C4-2B (cell line): ENCODE results near the gene ADRB2.
A peak's percentile ranks its signal among the peaks of the same experiment; 100 is the strongest.

Source experiments
- H3K27ac ChIP-seq: fragments of 450-650 bp; 2 replicates; pipeline ENCODE4 v1.5.1; 2017
- ZFX ChIP-seq: fragments of 450-650 bp; IDR thresholded peaks from 2 replicates; pipeline ENCODE4 v1.6.1; 2017
- TF ChIP-seq, protein P1 (sequence below): fragments of 450-650 bp; conservative IDR thresholded peaks from 2 replicates; pipeline ENCODE4 v1.5.1; 2017; ENCODE audit warnings: mild to moderate bottlenecking

Gene ADRB2

DNA sequence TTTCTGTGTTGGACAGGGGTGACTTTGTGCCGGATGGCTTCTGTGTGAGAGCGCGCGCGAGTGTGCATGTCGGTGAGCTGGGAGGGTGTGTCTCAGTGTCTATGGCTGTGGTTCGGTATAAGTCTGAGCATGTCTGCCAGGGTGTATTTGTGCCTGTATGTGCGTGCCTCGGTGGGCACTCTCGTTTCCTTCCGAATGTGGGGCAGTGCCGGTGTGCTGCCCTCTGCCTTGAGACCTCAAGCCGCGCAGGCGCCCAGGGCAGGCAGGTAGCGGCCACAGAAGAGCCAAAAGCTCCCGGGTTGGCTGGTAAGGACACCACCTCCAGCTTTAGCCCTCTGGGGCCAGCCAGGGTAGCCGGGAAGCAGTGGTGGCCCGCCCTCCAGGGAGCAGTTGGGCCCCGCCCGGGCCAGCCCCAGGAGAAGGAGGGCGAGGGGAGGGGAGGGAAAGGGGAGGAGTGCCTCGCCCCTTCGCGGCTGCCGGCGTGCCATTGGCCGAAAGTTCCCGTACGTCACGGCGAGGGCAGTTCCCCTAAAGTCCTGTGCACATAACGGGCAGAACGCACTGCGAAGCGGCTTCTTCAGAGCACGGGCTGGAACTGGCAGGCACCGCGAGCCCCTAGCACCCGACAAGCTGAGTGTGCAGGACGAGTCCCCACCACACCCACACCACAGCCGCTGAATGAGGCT, at the start of gene ADRB2:
TSS of gene ADRB2 (plus strand) at position 559 of the 686 bp plus-strand sequence. CDS start 221 bp downstream, outside the sequence.
- H3K27ac ChIP-seq: peak within 1 kb of the TSS; percentile 87
- no peak for TF ChIP-seq ZFX
- TF ChIP-seq, protein P1, sequence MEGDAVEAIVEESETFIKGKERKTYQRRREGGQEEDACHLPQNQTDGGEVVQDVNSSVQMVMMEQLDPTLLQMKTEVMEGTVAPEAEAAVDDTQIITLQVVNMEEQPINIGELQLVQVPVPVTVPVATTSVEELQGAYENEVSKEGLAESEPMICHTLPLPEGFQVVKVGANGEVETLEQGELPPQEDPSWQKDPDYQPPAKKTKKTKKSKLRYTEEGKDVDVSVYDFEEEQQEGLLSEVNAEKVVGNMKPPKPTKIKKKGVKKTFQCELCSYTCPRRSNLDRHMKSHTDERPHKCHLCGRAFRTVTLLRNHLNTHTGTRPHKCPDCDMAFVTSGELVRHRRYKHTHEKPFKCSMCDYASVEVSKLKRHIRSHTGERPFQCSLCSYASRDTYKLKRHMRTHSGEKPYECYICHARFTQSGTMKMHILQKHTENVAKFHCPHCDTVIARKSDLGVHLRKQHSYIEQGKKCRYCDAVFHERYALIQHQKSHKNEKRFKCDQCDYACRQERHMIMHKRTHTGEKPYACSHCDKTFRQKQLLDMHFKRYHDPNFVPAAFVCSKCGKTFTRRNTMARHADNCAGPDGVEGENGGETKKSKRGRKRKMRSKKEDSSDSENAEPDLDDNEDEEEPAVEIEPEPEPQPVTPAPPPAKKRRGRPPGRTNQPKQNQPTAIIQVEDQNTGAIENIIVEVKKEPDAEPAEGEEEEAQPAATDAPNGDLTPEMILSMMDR: peak; percentile 17; the same call in 1 of the 2 replicates

DNA sequence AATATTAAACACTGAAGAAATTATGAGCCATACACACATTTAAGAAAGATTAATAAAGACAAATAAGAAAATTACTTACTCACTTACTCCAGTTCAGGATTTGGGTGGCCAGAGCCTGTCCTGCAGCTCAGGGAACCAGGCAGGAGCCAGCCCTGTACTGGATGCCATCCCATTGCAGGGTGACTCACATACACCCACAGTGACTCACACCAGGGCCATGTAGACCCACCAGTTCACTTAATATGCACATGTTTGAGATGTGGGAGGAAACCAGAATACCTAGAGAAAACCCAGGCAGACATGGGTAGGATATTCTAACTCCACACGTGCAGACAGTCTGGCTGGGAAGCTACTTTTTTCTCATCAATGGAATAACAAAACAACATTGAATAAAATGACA, 49.6 kb upstream of the ADRB2 start:
- no peak overlapping the region for H3K27ac ChIP-seq

DNA sequence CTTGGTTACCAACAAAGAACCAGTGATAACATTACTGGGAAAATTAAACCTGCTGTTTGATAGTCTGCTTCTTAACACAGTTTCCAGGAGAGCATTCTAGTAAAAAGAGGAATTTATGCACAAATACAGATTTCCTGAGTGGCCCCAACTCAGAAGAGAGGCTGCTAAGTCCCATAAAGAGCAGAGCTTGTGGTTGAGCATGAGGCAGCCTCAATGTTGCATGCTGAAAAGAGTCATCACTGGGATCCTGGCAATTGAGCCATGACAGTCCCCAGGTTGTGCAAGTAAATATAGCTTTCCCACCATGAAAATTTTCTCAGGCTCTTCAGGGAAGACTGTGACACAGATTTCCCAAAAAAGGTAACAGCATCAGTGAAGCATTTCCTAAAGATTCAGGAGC, 47.5 kb upstream of the ADRB2 start:
- TF ChIP-seq, protein P1: no peak
- TF ChIP-seq ZFX: no peak
- no peak overlapping the region for H3K27ac ChIP-seq

More for the DNA sequence above, 49.6 kb upstream of the ADRB2 start:
- TF ChIP-seq, protein P1: no peak
- TF ChIP-seq ZFX: no peak

DNA sequence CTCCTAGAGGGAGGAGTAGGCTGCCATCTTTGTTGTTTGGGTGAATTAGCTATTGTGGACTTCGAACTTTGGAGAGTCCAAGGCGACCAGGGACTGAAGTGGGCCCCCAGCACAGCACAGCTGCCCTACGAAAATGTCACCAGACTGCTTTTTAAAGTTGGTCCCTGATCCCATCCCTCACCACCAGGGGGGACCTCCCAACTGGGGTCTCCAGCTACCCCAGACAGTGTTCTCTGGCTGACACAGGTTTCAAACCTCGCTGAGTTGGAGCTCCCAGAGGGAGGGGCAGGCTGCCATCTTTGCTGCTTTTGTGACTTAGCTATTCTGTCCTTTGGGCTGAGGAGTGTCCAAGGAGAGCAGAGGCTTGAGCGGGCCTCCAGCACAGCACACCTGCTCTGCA, 45.7 kb upstream of the ADRB2 start:
- TF ChIP-seq ZFX: no peak
- TF ChIP-seq, protein P1: no peak
- H3K27ac ChIP-seq: no peak overlapping the region

DNA sequence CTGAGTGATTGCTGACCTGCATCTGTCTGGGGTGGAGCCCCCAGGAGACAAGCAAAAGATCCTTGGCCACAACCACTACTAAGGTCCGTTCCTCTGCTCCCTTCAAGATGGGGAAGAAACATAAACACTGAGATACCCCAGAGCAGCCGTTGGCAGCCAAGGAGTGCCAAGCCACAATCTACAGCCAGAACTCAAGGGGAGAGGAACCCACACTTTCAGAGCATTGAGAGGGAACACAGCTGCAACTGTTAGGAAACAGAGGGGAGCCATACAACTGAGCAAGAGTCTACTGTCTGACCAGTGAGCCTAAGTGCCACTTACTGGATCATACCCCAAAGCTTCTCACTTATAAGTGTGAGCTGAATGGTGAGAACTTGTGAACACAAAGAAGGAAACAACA, 44.6 kb upstream of the ADRB2 start:
- no peak overlapping the region for H3K27ac ChIP-seq
- no peak for TF ChIP-seq ZFX
- TF ChIP-seq, protein P1: no peak

DNA sequence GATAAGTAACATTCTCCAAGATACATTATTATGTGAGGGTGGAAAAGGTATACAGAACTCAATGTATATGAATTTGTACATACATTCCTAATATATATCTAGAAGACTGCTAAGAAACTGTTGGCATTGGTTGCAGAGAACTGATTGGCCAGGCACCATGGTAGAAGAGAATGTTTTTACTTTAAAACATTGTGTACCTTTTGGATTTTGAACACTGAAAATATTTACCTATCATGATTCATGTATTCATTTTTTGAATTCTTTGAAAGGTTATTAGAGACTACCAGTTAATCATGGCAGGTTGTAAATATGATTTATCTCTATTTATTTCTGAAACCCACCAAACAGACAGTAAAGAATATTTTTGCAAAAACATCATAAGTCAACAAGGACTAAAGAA, 41.2 kb upstream of the ADRB2 start:
- TF ChIP-seq, protein P1: no peak
- TF ChIP-seq ZFX: no peak
- no peak overlapping the region for H3K27ac ChIP-seq

DNA sequence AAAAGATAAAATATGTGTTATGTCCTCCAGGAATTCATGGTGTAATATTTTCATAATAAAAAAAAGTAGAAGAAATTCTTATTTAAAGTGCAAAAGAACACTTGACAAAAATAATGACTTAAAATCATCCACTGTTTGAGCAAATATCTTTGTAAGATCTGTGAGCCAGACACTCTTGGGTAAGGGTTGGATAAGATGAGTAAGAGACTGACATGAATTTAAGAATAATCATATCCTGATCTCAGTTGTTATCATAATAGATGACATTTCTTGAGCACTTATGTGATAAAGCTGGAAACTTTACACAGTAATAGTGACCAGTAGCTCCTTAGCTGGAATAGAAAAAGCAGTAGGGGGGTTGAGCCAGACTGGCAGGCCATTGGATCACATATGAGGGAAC, 40.0 kb upstream of the ADRB2 start:
- TF ChIP-seq, protein P1: no peak
- no peak for TF ChIP-seq ZFX
- H3K27ac ChIP-seq: no peak overlapping the region
